K562 (cell line): ENCODE data around the gene LUC7L3.

Experiments
- BHLHE40 ChIP-seq: IDR thresholded peaks from 2 replicates; pipeline ENCODE4 v1.6.1; 2011; ENCODE audit warnings: low read length, improper control_type of control experiment
- CHD2 ChIP-seq: IDR thresholded peaks from 2 replicates; pipeline ENCODE4 v1.6.1; 2011; ENCODE audit warnings: low read depth, low read length
- MYC ChIP-seq, 2 experiments: fragments of 250-450 bp in 1 of 2; sonication (Bioruptor Pico) in 1 of 2; IDR thresholded peaks; 2 replicates each; pipeline versions ENCODE4 v1.5.1 to v1.6.1; 2012 to 2021; ENCODE audit warnings: low read depth in 2 of 2, borderline replicate concordance in 1 of 2, improper control_type of control experiment in 1 of 2, low read length in 1 of 2, mild to moderate bottlenecking in 1 of 2, moderate library complexity in 1 of 2
- POLR2A ChIP-seq: fragments of 450-650 bp; conservative IDR thresholded peaks from 2 replicates; pipeline ENCODE4 v1.6.1; 2016
- TF ChIP-seq, protein P1 (sequence below): sonication (generic); formaldehyde crosslinking; IDR thresholded peaks from 2 replicates; pipeline ENCODE4 v1.8.1; 2023; ENCODE audit warnings: mild to moderate bottlenecking, missing genetic modification reagents

DNA sequence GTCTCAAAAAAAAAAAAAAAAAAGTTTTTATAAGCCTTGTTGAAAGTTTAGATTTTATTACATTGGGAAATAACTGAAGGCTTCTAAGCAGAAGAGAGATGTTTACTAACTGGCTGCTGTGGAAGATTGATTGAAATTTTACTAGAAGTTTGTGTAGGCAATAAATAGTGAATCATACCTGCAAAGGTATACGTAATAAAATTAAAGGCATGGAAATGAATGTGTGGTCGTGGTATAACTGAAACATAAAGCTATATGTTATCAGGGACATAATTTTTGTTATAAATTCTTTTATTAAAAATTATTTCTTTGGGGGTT lies 8.7 kb downstream of the LUC7L3 start:
- TF ChIP-seq POLR2A = no peak
- no peak for TF ChIP-seq CHD2
- TF ChIP-seq MYC (IDR thresholded peaks at IDR 0.05; ENCODE audit: low read depth, low read length) = no peak
- no peak for TF ChIP-seq MYC (CRISPR knock-in tag; IDR thresholded peaks at IDR 0.05; ENCODE audit: borderline replicate concordance, low read depth)
- no peak for TF ChIP-seq BHLHE40
- TF ChIP-seq, protein P1, sequence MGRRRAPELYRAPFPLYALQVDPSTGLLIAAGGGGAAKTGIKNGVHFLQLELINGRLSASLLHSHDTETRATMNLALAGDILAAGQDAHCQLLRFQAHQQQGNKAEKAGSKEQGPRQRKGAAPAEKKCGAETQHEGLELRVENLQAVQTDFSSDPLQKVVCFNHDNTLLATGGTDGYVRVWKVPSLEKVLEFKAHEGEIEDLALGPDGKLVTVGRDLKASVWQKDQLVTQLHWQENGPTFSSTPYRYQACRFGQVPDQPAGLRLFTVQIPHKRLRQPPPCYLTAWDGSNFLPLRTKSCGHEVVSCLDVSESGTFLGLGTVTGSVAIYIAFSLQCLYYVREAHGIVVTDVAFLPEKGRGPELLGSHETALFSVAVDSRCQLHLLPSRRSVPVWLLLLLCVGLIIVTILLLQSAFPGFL (CRISPR knock-in tag) = no peak
